ENCODE measurements around the gene LHX1.

GRCh38 chr17:36949461-36949927 lies 12.2 kb downstream of the LHX1 start:
- TF ChIP-seq CTCF (IDR thresholded peaks at IDR 0.05) (no peak), EP300 (IDR thresholded peaks at IDR 0.05) (no peak)
